ENCODE measurements around the gene PMEPA1. TPM values are rescaled to one million over a fixed set of nuclear protein-coding genes. Genes with fewer than 3 reads are reported as not detected.

Gene PMEPA1
- total and polyA plus RNA-seq, 4 donors, result 0.61 to 1.5 (median 1.1) TPM

DNA sequence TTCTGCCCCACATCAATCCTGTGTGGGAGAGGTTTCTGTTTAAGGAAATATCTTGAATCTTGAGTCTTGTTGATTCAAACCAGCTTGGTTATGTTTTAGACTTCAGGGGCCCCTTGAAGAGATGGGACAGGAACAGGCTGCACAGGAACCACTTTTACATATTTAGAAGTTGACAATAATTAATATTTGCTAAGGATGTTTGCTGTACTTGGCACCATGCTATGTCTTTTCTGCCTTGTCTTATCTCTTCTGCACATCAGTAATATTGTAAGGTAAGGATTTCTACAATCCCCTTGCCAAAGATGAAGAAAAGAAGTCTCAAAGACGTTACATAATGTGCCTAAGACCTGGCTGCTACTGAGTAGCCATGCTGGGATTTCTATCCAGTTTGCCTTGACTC lies 48.0 kb upstream of the PMEPA1 start:
- no peaks in the 10 kb centered on the region for H3K36me3 ChIP-seq (ENCODE audit: control insufficient read depth in 4 of 4, insufficient read depth in 3 of 4, low read depth in 1 of 4, low read length in 3 of 4)
- no peak for DNase-seq (ENCODE audit: low spot score)
- H3K9ac ChIP-seq (ENCODE audit: low read depth in 1 of 2, low read length in 2 of 2), result no peak overlapping the region
- H3K27ac ChIP-seq (ENCODE audit: low read depth in 1 of 2, low read length in 2 of 2), result no peak overlapping the region
- H3K27me3 ChIP-seq (ENCODE audit: control insufficient read depth in 4 of 4, insufficient read depth in 4 of 4, low read length in 3 of 4), result peaks cover 0 to 4% (median 0%) of the 10 kb centered on the region in 4 donors
- H3K9me3 ChIP-seq (ENCODE audit: control insufficient read depth in 4 of 4, low read length in 3 of 4), result peaks cover 0 to 12% (median 4%) of the 10 kb centered on the region in 4 donors
- no peak for TF ChIP-seq TAF1 (conservative IDR thresholded peaks at IDR 0.05)
- TF ChIP-seq RXRA (IDR thresholded peaks at IDR 0.05), result no peak
- no peak for TF ChIP-seq RAD21 (IDR thresholded peaks at IDR 0.05)
- no peak for TF ChIP-seq SP1 (IDR thresholded peaks at IDR 0.05)
- no peak for TF ChIP-seq YY1 (IDR thresholded peaks at IDR 0.05)
- TF ChIP-seq HNF4A (conservative IDR thresholded peaks at IDR 0.05), result no peak
- TF ChIP-seq FOXA2 (IDR thresholded peaks at IDR 0.05), result no peak
- no peak for TF ChIP-seq JUND (IDR thresholded peaks at IDR 0.05)
- no peak for TF ChIP-seq HNF4G (IDR thresholded peaks at IDR 0.05)
- TF ChIP-seq, protein P1, sequence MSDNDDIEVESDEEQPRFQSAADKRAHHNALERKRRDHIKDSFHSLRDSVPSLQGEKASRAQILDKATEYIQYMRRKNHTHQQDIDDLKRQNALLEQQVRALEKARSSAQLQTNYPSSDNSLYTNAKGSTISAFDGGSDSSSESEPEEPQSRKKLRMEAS (IDR thresholded peaks at IDR 0.05), result no peak
- TF ChIP-seq, protein P2, sequence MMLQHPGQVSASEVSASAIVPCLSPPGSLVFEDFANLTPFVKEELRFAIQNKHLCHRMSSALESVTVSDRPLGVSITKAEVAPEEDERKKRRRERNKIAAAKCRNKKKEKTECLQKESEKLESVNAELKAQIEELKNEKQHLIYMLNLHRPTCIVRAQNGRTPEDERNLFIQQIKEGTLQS (IDR thresholded peaks at IDR 0.05), result no peak
- TF ChIP-seq, protein P3, sequence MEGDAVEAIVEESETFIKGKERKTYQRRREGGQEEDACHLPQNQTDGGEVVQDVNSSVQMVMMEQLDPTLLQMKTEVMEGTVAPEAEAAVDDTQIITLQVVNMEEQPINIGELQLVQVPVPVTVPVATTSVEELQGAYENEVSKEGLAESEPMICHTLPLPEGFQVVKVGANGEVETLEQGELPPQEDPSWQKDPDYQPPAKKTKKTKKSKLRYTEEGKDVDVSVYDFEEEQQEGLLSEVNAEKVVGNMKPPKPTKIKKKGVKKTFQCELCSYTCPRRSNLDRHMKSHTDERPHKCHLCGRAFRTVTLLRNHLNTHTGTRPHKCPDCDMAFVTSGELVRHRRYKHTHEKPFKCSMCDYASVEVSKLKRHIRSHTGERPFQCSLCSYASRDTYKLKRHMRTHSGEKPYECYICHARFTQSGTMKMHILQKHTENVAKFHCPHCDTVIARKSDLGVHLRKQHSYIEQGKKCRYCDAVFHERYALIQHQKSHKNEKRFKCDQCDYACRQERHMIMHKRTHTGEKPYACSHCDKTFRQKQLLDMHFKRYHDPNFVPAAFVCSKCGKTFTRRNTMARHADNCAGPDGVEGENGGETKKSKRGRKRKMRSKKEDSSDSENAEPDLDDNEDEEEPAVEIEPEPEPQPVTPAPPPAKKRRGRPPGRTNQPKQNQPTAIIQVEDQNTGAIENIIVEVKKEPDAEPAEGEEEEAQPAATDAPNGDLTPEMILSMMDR (IDR thresholded peaks at IDR 0.05; ENCODE audit: low read depth, low read length, missing input control), result no peak
- no peak for TF ChIP-seq EGR1 (IDR thresholded peaks at IDR 0.05; ENCODE audit: low read depth in 2 of 2)
- no peak for TF ChIP-seq GABPA (IDR thresholded peaks at IDR 0.05 in 1 of 2, conservative IDR thresholded peaks at IDR 0.05 in 1 of 2)
- TF ChIP-seq FOXA1 (IDR thresholded peaks at IDR 0.05), result no peak
- TF ChIP-seq, protein P4, sequence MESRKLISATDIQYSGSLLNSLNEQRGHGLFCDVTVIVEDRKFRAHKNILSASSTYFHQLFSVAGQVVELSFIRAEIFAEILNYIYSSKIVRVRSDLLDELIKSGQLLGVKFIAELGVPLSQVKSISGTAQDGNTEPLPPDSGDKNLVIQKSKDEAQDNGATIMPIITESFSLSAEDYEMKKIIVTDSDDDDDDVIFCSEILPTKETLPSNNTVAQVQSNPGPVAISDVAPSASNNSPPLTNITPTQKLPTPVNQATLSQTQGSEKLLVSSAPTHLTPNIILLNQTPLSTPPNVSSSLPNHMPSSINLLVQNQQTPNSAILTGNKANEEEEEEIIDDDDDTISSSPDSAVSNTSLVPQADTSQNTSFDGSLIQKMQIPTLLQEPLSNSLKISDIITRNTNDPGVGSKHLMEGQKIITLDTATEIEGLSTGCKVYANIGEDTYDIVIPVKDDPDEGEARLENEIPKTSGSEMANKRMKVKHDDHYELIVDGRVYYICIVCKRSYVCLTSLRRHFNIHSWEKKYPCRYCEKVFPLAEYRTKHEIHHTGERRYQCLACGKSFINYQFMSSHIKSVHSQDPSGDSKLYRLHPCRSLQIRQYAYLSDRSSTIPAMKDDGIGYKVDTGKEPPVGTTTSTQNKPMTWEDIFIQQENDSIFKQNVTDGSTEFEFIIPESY (IDR thresholded peaks at IDR 0.05), result no peak
- TF ChIP-seq, protein P5, sequence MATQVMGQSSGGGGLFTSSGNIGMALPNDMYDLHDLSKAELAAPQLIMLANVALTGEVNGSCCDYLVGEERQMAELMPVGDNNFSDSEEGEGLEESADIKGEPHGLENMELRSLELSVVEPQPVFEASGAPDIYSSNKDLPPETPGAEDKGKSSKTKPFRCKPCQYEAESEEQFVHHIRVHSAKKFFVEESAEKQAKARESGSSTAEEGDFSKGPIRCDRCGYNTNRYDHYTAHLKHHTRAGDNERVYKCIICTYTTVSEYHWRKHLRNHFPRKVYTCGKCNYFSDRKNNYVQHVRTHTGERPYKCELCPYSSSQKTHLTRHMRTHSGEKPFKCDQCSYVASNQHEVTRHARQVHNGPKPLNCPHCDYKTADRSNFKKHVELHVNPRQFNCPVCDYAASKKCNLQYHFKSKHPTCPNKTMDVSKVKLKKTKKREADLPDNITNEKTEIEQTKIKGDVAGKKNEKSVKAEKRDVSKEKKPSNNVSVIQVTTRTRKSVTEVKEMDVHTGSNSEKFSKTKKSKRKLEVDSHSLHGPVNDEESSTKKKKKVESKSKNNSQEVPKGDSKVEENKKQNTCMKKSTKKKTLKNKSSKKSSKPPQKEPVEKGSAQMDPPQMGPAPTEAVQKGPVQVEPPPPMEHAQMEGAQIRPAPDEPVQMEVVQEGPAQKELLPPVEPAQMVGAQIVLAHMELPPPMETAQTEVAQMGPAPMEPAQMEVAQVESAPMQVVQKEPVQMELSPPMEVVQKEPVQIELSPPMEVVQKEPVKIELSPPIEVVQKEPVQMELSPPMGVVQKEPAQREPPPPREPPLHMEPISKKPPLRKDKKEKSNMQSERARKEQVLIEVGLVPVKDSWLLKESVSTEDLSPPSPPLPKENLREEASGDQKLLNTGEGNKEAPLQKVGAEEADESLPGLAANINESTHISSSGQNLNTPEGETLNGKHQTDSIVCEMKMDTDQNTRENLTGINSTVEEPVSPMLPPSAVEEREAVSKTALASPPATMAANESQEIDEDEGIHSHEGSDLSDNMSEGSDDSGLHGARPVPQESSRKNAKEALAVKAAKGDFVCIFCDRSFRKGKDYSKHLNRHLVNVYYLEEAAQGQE (IDR thresholded peaks at IDR 0.05), result no peak
- no peak for TF ChIP-seq NR2F2 (IDR thresholded peaks at IDR 0.05)
- no peaks in the 10 kb centered on the region for H3K4me1 ChIP-seq (ENCODE audit: control insufficient read depth in 4 of 4, insufficient read depth in 4 of 4, low read length in 3 of 4)
- no peak overlapping the region for H3K4me3 ChIP-seq (ENCODE audit: low read depth in 1 of 3, low read length in 3 of 3)
- 36% methylated on average over 1 of the region's 1 CpG for WGBS
